ENCODE results near the gene NOP9.

NOP9 gene

GRCh38 chr14:24263848-24264247 lies 35.8 kb upstream of the NOP9 start:
- no peak for DNase-seq

- no peak for DNase-seq
Observed at GRCh38 chr14:24264298-24264697, 35.4 kb upstream of the NOP9 start.

GRCh38 chr14:24266344-24267244 lies 33.1 kb upstream of the NOP9 start:
- DNase-seq: no peak

GRCh38 chr14:24267516-24267915 lies 32.1 kb upstream of the NOP9 start:
- DNase-seq: no peak

- DNase-seq: no peak
Observed at GRCh38 chr14:24268225-24268624, 31.4 kb upstream of the NOP9 start.

- DNase-seq: no peak
Observed at GRCh38 chr14:24269368-24269767, 30.3 kb upstream of the NOP9 start.

- DNase-seq: no peak
Observed at GRCh38 chr14:24269910-24270536, 29.6 kb upstream of the NOP9 start.

GRCh38 chr14:24270537-24271133 lies 29.0 kb upstream of the NOP9 start:
- peak in 1 of 2 donors; percentile 6 for DNase-seq

- DNase-seq: peak; percentile 94 to 97
Observed at GRCh38 chr14:24271134-24271833, 28.4 kb upstream of the NOP9 start, which contains the start of gene RABGGTA. TSS of gene RABGGTA (minus strand) at chr14:24271597. CDS start at chr14:24271115, 482 bp downstream.

- no peak for DNase-seq
Observed at GRCh38 chr14:24271834-24272263, 27.8 kb upstream of the NOP9 start.

GRCh38 chr14:24272467-24272866 lies 27.2 kb upstream of the NOP9 start:
- no peak for DNase-seq

GRCh38 chr14:24273422-24273998 lies 26.1 kb upstream of the NOP9 start:
- no peak for DNase-seq

- DNase-seq: peak; percentile 56 to 69
Observed at GRCh38 chr14:24274101-24274543, 25.5 kb upstream of the NOP9 start.

- DNase-seq: no peak
Observed at GRCh38 chr14:24277071-24277470, 22.6 kb upstream of the NOP9 start.

- peak in 1 of 2 donors; percentile 47 for DNase-seq
Observed at GRCh38 chr14:24277606-24278321, 21.9 kb upstream of the NOP9 start.

- no peak for DNase-seq
Observed at GRCh38 chr14:24278424-24278823, 21.2 kb upstream of the NOP9 start.

GRCh38 chr14:24279301-24280186 lies 20.1 kb upstream of the NOP9 start:
- peak; percentile 59 to 71 for DNase-seq

GRCh38 chr14:24280797-24281460 lies 18.7 kb upstream of the NOP9 start:
- DNase-seq: no peak

- DNase-seq: no peak
Observed at GRCh38 chr14:24281636-24282035, 18.0 kb upstream of the NOP9 start.

- no peak for DNase-seq
Observed at GRCh38 chr14:24282736-24283135, 16.9 kb upstream of the NOP9 start.
